ENCODE data around the gene OR14A16. TPM values are rescaled to one million over a fixed set of nuclear protein-coding genes. Genes with fewer than 3 reads are reported as not detected.

The OR14A16 gene
- total RNA-seq, 1 experiment from 2014 or later, result not detected

GRCh38 chr1:247822060-247822459 is 1.9 kb downstream of the OR14A16 start:
- Histone ChIP-seq H3K4me3 (ENCODE audit: low read depth in 2 of 2, low read length in 2 of 2) (no peak overlapping the region), H3K4me1 (ENCODE audit: control insufficient read depth, insufficient read depth, low read length) (no peaks in the 10 kb centered on the region), H3K27me3 (ENCODE audit: control insufficient read depth, insufficient read depth, low read length) (no peaks in the 10 kb centered on the region), H3K36me3 (ENCODE audit: control insufficient read depth, insufficient read depth, low read length) (no peaks in the 10 kb centered on the region), H3K9me3 (ENCODE audit: control insufficient read depth, insufficient read depth, low read depth, low read length) (no peaks in the 10 kb centered on the region), H3K27ac (ENCODE audit: low read length) (no peak overlapping the region)
- no TSS peak for BruUV-seq (replicated peaks)
- CTCF ChIA-PET, result no interaction called here
- POLR2A ChIA-PET, result no interaction called here
- intact Hi-C loops (cut with micrococcal nuclease; ENCODE audit: unreplicated experiment) (no loop called here), in situ Hi-C loops (cut with HindIII; ENCODE audit: low pct_unique_long_range_greater_than_20kb, low sequenced_read_pairs) (no loop called here)
- TF ChIP-seq POLR2AphosphoS5 (IDR thresholded peaks at IDR 0.05; ENCODE audit: low read depth, low read length) (no peak), SIN3A (IDR thresholded peaks at IDR 0.05; ENCODE audit: borderline replicate concordance, insufficient read depth, low read depth, low read length) (no peak), REST (IDR thresholded peaks at IDR 0.05; ENCODE audit: insufficient read depth in 1 of 2, low read depth in 2 of 2, low read length in 1 of 2) (no peak), CTCF (IDR thresholded peaks at IDR 0.05) (no peak), TCF7L2 (IDR thresholded peaks at IDR 0.05; ENCODE audit: low read depth, low read length) (no peak)
- DNase-seq (ENCODE audit: low read depth, low spot score) (no peak), ATAC-seq (no peak)

GRCh38 chr1:247812637-247813036 is 11.3 kb downstream of the OR14A16 start:
- H3K4me3 ChIP-seq (ENCODE audit: low read depth in 2 of 2, low read length in 2 of 2), result no peak overlapping the region
- intact Hi-C loops (cut with micrococcal nuclease; ENCODE audit: unreplicated experiment) (no loop called here), in situ Hi-C loops (cut with HindIII; ENCODE audit: low pct_unique_long_range_greater_than_20kb, low sequenced_read_pairs) (no loop called here)
- POLR2A ChIA-PET, result no interaction called here
- CTCF ChIA-PET, result no interaction called here
- no peaks in the 10 kb centered on the region for H3K4me1 ChIP-seq (ENCODE audit: control insufficient read depth, insufficient read depth, low read length)
- H3K27me3 ChIP-seq (ENCODE audit: control insufficient read depth, insufficient read depth, low read length), result no peaks in the 10 kb centered on the region
- no peaks in the 10 kb centered on the region for H3K36me3 ChIP-seq (ENCODE audit: control insufficient read depth, insufficient read depth, low read length)
- no peak for DNase-seq (ENCODE audit: low read depth, low spot score)
- no peak overlapping the region for H3K27ac ChIP-seq (ENCODE audit: low read length)
- H3K9me3 ChIP-seq (ENCODE audit: control insufficient read depth, insufficient read depth, low read depth, low read length), result no peaks in the 10 kb centered on the region
- ATAC-seq, result no peak
- TF ChIP-seq CTCF (IDR thresholded peaks at IDR 0.05) (no peak), POLR2AphosphoS5 (IDR thresholded peaks at IDR 0.05; ENCODE audit: low read depth, low read length) (no peak), REST (IDR thresholded peaks at IDR 0.05; ENCODE audit: insufficient read depth in 1 of 2, low read depth in 2 of 2, low read length in 1 of 2) (no peak), TCF7L2 (IDR thresholded peaks at IDR 0.05; ENCODE audit: low read depth, low read length) (no peak), SIN3A (IDR thresholded peaks at IDR 0.05; ENCODE audit: borderline replicate concordance, insufficient read depth, low read depth, low read length) (no peak)
- no TSS peak for BruUV-seq (replicated peaks)

All from Panc1 (cell line).